Fibroblast of the aortic adventitia (primary cell): ENCODE results near the gene SCAI. TPM values are rescaled to one million over a fixed set of nuclear protein-coding genes. Genes with fewer than 3 reads are reported as not detected.
"Not testable (repeated sequence)": the region's sequence is repeated elsewhere in the genome, so short reads cannot be mapped to it uniquely, and the experiment has no call there.

Experiments
- DNase-seq: peaks from one replicate; pipeline ENCODE4 v3.0.0-alpha.2; 2010; ENCODE audit warnings: low read depth
- H3K4me3 ChIP-seq: 2 replicates; pipeline ENCODE4 v1.5.1; 2011; ENCODE audit warnings: low read depth, mild to moderate bottlenecking, control low read depth, low read length, moderate library complexity
- CTCF ChIP-seq: IDR thresholded peaks from 2 replicates; pipeline ENCODE4 v1.5.1; 2011; ENCODE audit warnings: mild to moderate bottlenecking, low read length, control low read depth, inconsistent platforms; ENCODE audit not compliant: insufficient read depth
- total RNA-seq: library from RNA; depleted of rRNA; stranded (reverse); fragments of >200 nt; gene quantifications from 2 replicates; pipeline ENCODE4 v1.2.3, GENCODE V29; 2012; ENCODE audit warnings: low replicate concordance

Gene SCAI
- total RNA-seq, 1 donor = 14.0 TPM

- no peak for TF ChIP-seq CTCF
- no peak for DNase-seq
- H3K4me3 ChIP-seq = peak overlapping the region; percentile 25
Measured at GRCh38 chr9:125125523-125125922, 17.8 kb downstream of the SCAI start.

GRCh38 chr9:125121146-125121545 is 22.2 kb downstream of the SCAI start:
- no peak overlapping the region for H3K4me3 ChIP-seq
- TF ChIP-seq CTCF = no peak
- no peak for DNase-seq

- TF ChIP-seq CTCF = peak; percentile 24
- peak; percentile 31 for DNase-seq
Measured at GRCh38 chr9:125119643-125120286, 23.6 kb downstream of the SCAI start.

GRCh38 chr9:125118696-125119095 is 24.6 kb downstream of the SCAI start:
- DNase-seq = not testable (repeated sequence)

More at GRCh38 chr9:125119643-125120286, 23.6 kb downstream of the SCAI start:
- no peak overlapping the region for H3K4me3 ChIP-seq

GRCh38 chr9:125114503-125114902 is 28.8 kb downstream of the SCAI start:
- not testable (repeated sequence) for DNase-seq, H3K4me3 ChIP-seq

More at GRCh38 chr9:125118696-125119095, 24.6 kb downstream of the SCAI start:
- H3K4me3 ChIP-seq = not testable (repeated sequence)

GRCh38 chr9:125110464-125110863 is 32.9 kb downstream of the SCAI start:
- no peak for DNase-seq
- H3K4me3 ChIP-seq = no peak overlapping the region
- TF ChIP-seq CTCF = no peak

GRCh38 chr9:125108541-125108940 is 34.8 kb downstream of the SCAI start:
- not testable (repeated sequence) for H3K4me3 ChIP-seq, DNase-seq

- TF ChIP-seq CTCF = no peak
- peak; percentile 91 for DNase-seq
- H3K4me3 ChIP-seq = no peak overlapping the region
Measured at GRCh38 chr9:125106285-125106893, 36.9 kb downstream of the SCAI start.
